Thyroid gland (tissue), 4 donors: ENCODE results near the gene NELL2. TPM values are rescaled to one million over a fixed set of nuclear protein-coding genes. Genes with fewer than 3 reads are reported as not detected.
A peak's percentile ranks its signal among the peaks of the same experiment; 100 is the strongest.

Experiments
- DNase-seq, 2 donors: peaks; one replicate each; pipeline ENCODE4 v3.0.0-alpha.2; 2019
- H3K27ac ChIP-seq, 3 donors: fragments of 200-600 bp; sonication (generic); 1 replicate in 2 of 3; 2 replicates in 1 of 3; pipeline ENCODE4 v1.5.1; 2016 to 2019; ENCODE audit warnings: mild to moderate bottlenecking in 1 of 3, moderate library complexity in 1 of 3
- H3K27me3 ChIP-seq: fragments of 200-600 bp; sonication (generic); one replicate; pipeline ENCODE4 v1.5.1; 2019
- H3K36me3 ChIP-seq, 2 donors: fragments of 200-600 bp; sonication (generic); one replicate each; pipeline ENCODE4 v1.5.1; 2016 to 2019
- H3K4me1 ChIP-seq, 2 donors: fragments of 200-600 bp; sonication (generic); one replicate each; pipeline ENCODE4 v1.5.1; 2017 to 2019
- H3K4me3 ChIP-seq, 3 donors: fragments of 200-600 bp; sonication (generic); replicated peaks in 1 of 3; 1 replicate in 2 of 3; 2 replicates in 1 of 3; pipeline ENCODE4 v1.5.1; 2016; ENCODE audit warnings: mild to moderate bottlenecking in 1 of 3
- H3K9me3 ChIP-seq: fragments of 200-600 bp; sonication (generic); one replicate; pipeline ENCODE4 v1.5.1; 2017
- CTCF ChIP-seq, 6 experiments: fragments of 200-600 bp in 3 of 6; fragments of 450-650 bp in 3 of 6; sonication (generic) in 3 of 6; IDR thresholded peaks; one replicate each; pipeline ENCODE4 v1.5.1; 2016 to 2019; ENCODE audit warnings: antibody characterized with exemption in 6 of 6, mild to moderate bottlenecking in 2 of 6, inconsistent platforms in 1 of 6, moderate library complexity in 1 of 6
- POLR2A ChIP-seq, 2 donors: fragments of 450-650 bp; IDR thresholded peaks; one replicate each; pipeline ENCODE4 v1.6.1; 2017; ENCODE audit warnings: antibody characterized with exemption in 2 of 2, mild to moderate bottlenecking in 2 of 2, moderate library complexity in 1 of 2
- WGBS, 2 donors: methylation state at CpG; one replicate each; pipeline ENCODE4 v1.1.5; 2017; 5-methylcytosine and 5-hydroxymethylcytosine counted together
- intact Hi-C: fragments of 100-400 bp; cut with DNase I; formaldehyde crosslinking; loops from one replicate; pipeline ENCODE4 v1.15.1; 2023
- total RNA-seq, 4 donors: library from RNA; depleted of rRNA; stranded (reverse); fragments of >200 nt; gene quantifications; one replicate each; pipeline ENCODE4 v1.2.3, GENCODE V29; 2016

NELL2 gene
- total RNA-seq, 4 donors from 2014 or later, result 22.2 to 32.0 (median 26.5) TPM

- TF ChIP-seq POLR2A (IDR thresholded peaks at IDR 0.05), result no peak
- TF ChIP-seq CTCF (IDR thresholded peaks at IDR 0.05), result peak; percentile 16 to 69 (median 40)
- 77 to 80% methylated on average over 11 of the region's 11 CpGs for WGBS, 2 donors
- Histone ChIP-seq H3K27me3 (no peaks in the 10 kb centered on the region), H3K27ac (no peak overlapping the region), H3K9me3 (no peaks in the 10 kb centered on the region), H3K36me3 (no peaks in the 10 kb centered on the region), H3K4me3 (no peak overlapping the region), H3K4me1 (no peaks in the 10 kb centered on the region)
- peak; percentile 31 to 43 for DNase-seq
- intact Hi-C loops, result no loop called here
Observed at GRCh38 chr12:44774815-44775411, 101.2 kb downstream of the NELL2 start.

- Histone ChIP-seq H3K4me1 (no peaks in the 10 kb centered on the region), H3K36me3 (no peaks in the 10 kb centered on the region), H3K27ac (no peak overlapping the region), H3K27me3 (no peaks in the 10 kb centered on the region), H3K9me3 (no peaks in the 10 kb centered on the region), H3K4me3 (no peak overlapping the region)
- intact Hi-C loops, result no loop called here
- WGBS, 2 donors, result 84% methylated on average over 8 of the region's 8 CpGs
- no peak for DNase-seq
- no peak for TF ChIP-seq POLR2A (IDR thresholded peaks at IDR 0.05)
- TF ChIP-seq CTCF (IDR thresholded peaks at IDR 0.05), result no peak
Observed at GRCh38 chr12:44771485-44772021, 104.6 kb downstream of the NELL2 start.

- no peak overlapping the region for H3K27ac ChIP-seq
- H3K4me1 ChIP-seq, result no peaks in the 10 kb centered on the region
- H3K4me3 ChIP-seq, result no peak overlapping the region
- DNase-seq, result no peak
- H3K9me3 ChIP-seq, result no peaks in the 10 kb centered on the region
- no peaks in the 10 kb centered on the region for H3K36me3 ChIP-seq
- TF ChIP-seq POLR2A (IDR thresholded peaks at IDR 0.05) (no peak), CTCF (IDR thresholded peaks at IDR 0.05) (no peak)
- H3K27me3 ChIP-seq, result no peaks in the 10 kb centered on the region
- 90 to 95% methylated on average over 3 of the region's 3 CpGs for WGBS, 2 donors
- intact Hi-C loops, result no loop called here
Observed at GRCh38 chr12:44765796-44766195, 110.3 kb downstream of the NELL2 start.

GRCh38 chr12:44763021-44763420 lies 113.1 kb downstream of the NELL2 start:
- 72 to 89% methylated on average over 3 of the region's 3 CpGs for WGBS, 2 donors
- H3K27me3 ChIP-seq, result no peaks in the 10 kb centered on the region

More at GRCh38 chr12:44763021-44763420, 113.1 kb downstream of the NELL2 start:
- Histone ChIP-seq H3K9me3 (no peaks in the 10 kb centered on the region), H3K36me3 (no peaks in the 10 kb centered on the region), H3K4me1 (no peaks in the 10 kb centered on the region), H3K27ac (no peak overlapping the region), H3K4me3 (no peak overlapping the region)
- TF ChIP-seq CTCF (IDR thresholded peaks at IDR 0.05) (no peak), POLR2A (IDR thresholded peaks at IDR 0.05) (no peak)
- no peak for DNase-seq
- intact Hi-C loops, result no loop called here
